ENCODE data around the gene ZNF594.
"Not testable (repeated sequence)": the region's sequence is repeated elsewhere in the genome, so short reads cannot be mapped to it uniquely, and the experiment has no call there.

ZNF594 gene

GRCh38 chr17:5131146-5131715 is 60.4 kb downstream of the ZNF594 start:
- no peak for TF ChIP-seq CTCF (conservative IDR thresholded peaks at IDR 0.05; ENCODE audit: low read depth)
- DNase-seq (ENCODE audit: low spot score), result no peak
- POLR2A ChIA-PET (ENCODE audit: low non-redundant PET), result no interaction called here
- no peak overlapping the region for H3K27ac ChIP-seq
- CTCF ChIA-PET, result no interaction called here

DNA sequence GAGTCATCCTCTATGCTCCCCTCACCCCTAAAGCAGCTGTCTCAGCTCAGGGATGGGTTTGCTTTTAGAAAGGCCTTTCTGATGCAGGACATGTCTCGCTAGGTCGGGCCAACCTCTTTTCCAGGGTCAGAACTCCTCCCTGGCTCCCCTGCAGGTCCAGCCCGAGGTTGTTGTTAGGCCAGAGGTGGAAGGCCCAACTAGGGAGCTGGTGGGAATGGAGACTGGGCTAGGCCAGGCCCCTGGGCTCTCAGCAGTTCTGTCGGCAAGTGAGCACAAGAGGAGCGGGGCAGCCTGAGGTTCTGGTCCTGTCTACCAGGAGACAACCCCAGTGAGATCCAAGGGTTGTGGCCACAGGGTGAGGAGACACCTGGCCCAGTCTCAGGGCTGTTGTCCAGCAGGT is 61.0 kb downstream of the ZNF594 start:
- DNase-seq (ENCODE audit: low spot score); POLR2A ChIA-PET (ENCODE audit: low non-redundant PET); H3K27ac ChIP-seq; CTCF ChIA-PET: not testable (repeated sequence)

- H3K27ac ChIP-seq; CTCF ChIA-PET; DNase-seq (ENCODE audit: low spot score); POLR2A ChIA-PET (ENCODE audit: low non-redundant PET): not testable (repeated sequence)
These were observed 61.4 kb downstream of the ZNF594 start for GRCh38 chr17:5130261-5130660.

- DNase-seq (ENCODE audit: low spot score); POLR2A ChIA-PET (ENCODE audit: low non-redundant PET); CTCF ChIA-PET; H3K27ac ChIP-seq: not testable (repeated sequence)
These were observed 61.9 kb downstream of the ZNF594 start for GRCh38 chr17:5129770-5130169.

Measured in RWPE1 (cell line).